ENCODE results near the gene MLH1.
A peak's percentile ranks its signal among the peaks of the same experiment; 100 is the strongest.
"Not testable (repeated sequence)": the region's sequence is repeated elsewhere in the genome, so short reads cannot be mapped to it uniquely, and the experiment has no call there.

Gene MLH1

GRCh38 chr3:36963008-36963407, 30.3 kb upstream of the MLH1 start:
- not testable (repeated sequence) for H3K27me3 Mint-ChIP-seq (ENCODE audit: low read depth); H3K36me3 Mint-ChIP-seq (ENCODE audit: low read depth); DNase-seq (ENCODE audit: low spot score)

GRCh38 chr3:36964331-36964730, 29.0 kb upstream of the MLH1 start:
- Mint-ChIP-seq H3K27ac (no peak overlapping the region), H3K9me3 (no peaks in the 10 kb centered on the region), H3K27me3 (ENCODE audit: low read depth) (no peaks in the 10 kb centered on the region), H3K36me3 (ENCODE audit: low read depth) (no peaks in the 10 kb centered on the region), H3K4me3 (no peak overlapping the region), H3K4me1 (ENCODE audit: low read depth) (peaks cover 9% of the 10 kb centered on the region)
- no peak for DNase-seq (ENCODE audit: low spot score)

More at GRCh38 chr3:36963008-36963407, 30.3 kb upstream of the MLH1 start:
- H3K9me3 Mint-ChIP-seq; H3K4me1 Mint-ChIP-seq (ENCODE audit: low read depth); H3K27ac Mint-ChIP-seq; H3K4me3 Mint-ChIP-seq: not testable (repeated sequence)

- no peak for DNase-seq (ENCODE audit: low spot score)
- H3K27me3 Mint-ChIP-seq (ENCODE audit: low read depth) = no peaks in the 10 kb centered on the region
These were observed 28.5 kb upstream of the MLH1 start for GRCh38 chr3:36964817-36965216.

GRCh38 chr3:36965440-36965839, 27.9 kb upstream of the MLH1 start:
- peaks cover 16% of the 10 kb centered on the region for H3K4me1 Mint-ChIP-seq (ENCODE audit: low read depth)
- peaks cover 1% of the 10 kb centered on the region for H3K36me3 Mint-ChIP-seq (ENCODE audit: low read depth)
- no peaks in the 10 kb centered on the region for H3K9me3 Mint-ChIP-seq
- no peak overlapping the region for H3K4me3 Mint-ChIP-seq
- H3K27ac Mint-ChIP-seq = no peak overlapping the region
- no peaks in the 10 kb centered on the region for H3K27me3 Mint-ChIP-seq (ENCODE audit: low read depth)
- no peak for DNase-seq (ENCODE audit: low spot score)

More at GRCh38 chr3:36964817-36965216, 28.5 kb upstream of the MLH1 start:
- no peak overlapping the region for H3K4me3 Mint-ChIP-seq
- H3K9me3 Mint-ChIP-seq = no peaks in the 10 kb centered on the region
- no peak overlapping the region for H3K27ac Mint-ChIP-seq
- peaks cover under 1% of the 10 kb centered on the region for H3K36me3 Mint-ChIP-seq (ENCODE audit: low read depth)
- peaks cover 13% of the 10 kb centered on the region for H3K4me1 Mint-ChIP-seq (ENCODE audit: low read depth)

- Mint-ChIP-seq H3K4me1 (ENCODE audit: low read depth) (peaks cover 34% of the 10 kb centered on the region), H3K4me3 (no peak overlapping the region), H3K27ac (peak overlapping the region; percentile 84), H3K27me3 (ENCODE audit: low read depth) (no peaks in the 10 kb centered on the region), H3K36me3 (ENCODE audit: low read depth) (peaks cover 11% of the 10 kb centered on the region), H3K9me3 (no peaks in the 10 kb centered on the region)
- no peak for DNase-seq (ENCODE audit: low spot score)
These were observed 24.2 kb upstream of the MLH1 start for GRCh38 chr3:36969085-36969484.

GRCh38 chr3:36969540-36970432, 23.5 kb upstream of the MLH1 start:
- Mint-ChIP-seq H3K36me3 (ENCODE audit: low read depth) (peaks cover 11% of the 10 kb centered on the region), H3K4me1 (ENCODE audit: low read depth) (peaks cover 35% of the 10 kb centered on the region), H3K9me3 (no peaks in the 10 kb centered on the region), H3K4me3 (peak overlapping the region; percentile 55), H3K27ac (peak overlapping the region; percentile 84), H3K27me3 (ENCODE audit: low read depth) (no peaks in the 10 kb centered on the region)
- peak; percentile 73 for DNase-seq (ENCODE audit: low spot score)

GRCh38 chr3:36972163-36972562, 21.2 kb upstream of the MLH1 start:
- H3K36me3 Mint-ChIP-seq (ENCODE audit: low read depth) = peaks cover 19% of the 10 kb centered on the region
- H3K9me3 Mint-ChIP-seq = no peaks in the 10 kb centered on the region
- no peaks in the 10 kb centered on the region for H3K27me3 Mint-ChIP-seq (ENCODE audit: low read depth)
- H3K4me3 Mint-ChIP-seq = no peak overlapping the region
- no peak overlapping the region for H3K27ac Mint-ChIP-seq
- peaks cover 32% of the 10 kb centered on the region for H3K4me1 Mint-ChIP-seq (ENCODE audit: low read depth)
- DNase-seq (ENCODE audit: low spot score) = no peak

GRCh38 chr3:36973139-36973538, 20.2 kb upstream of the MLH1 start:
- no peak for DNase-seq (ENCODE audit: low spot score)
- no peaks in the 10 kb centered on the region for H3K27me3 Mint-ChIP-seq (ENCODE audit: low read depth)
- no peak overlapping the region for H3K4me3 Mint-ChIP-seq
- H3K27ac Mint-ChIP-seq = no peak overlapping the region
- H3K36me3 Mint-ChIP-seq (ENCODE audit: low read depth) = peaks cover 22% of the 10 kb centered on the region
- peaks cover 32% of the 10 kb centered on the region for H3K4me1 Mint-ChIP-seq (ENCODE audit: low read depth)
- no peaks in the 10 kb centered on the region for H3K9me3 Mint-ChIP-seq

- Mint-ChIP-seq H3K36me3 (ENCODE audit: low read depth) (peaks cover 70% of the 10 kb centered on the region), H3K9me3 (peaks cover 33% of the 10 kb centered on the region), H3K4me3 (no peak overlapping the region), H3K4me1 (ENCODE audit: low read depth) (no peaks in the 10 kb centered on the region), H3K27me3 (ENCODE audit: low read depth) (no peaks in the 10 kb centered on the region), H3K27ac (no peak overlapping the region)
- no peak for DNase-seq (ENCODE audit: low spot score)
These were observed 12.3 kb upstream of the MLH1 start for GRCh38 chr3:36981006-36981405.

- Mint-ChIP-seq H3K4me3 (peak overlapping the region; percentile 30), H3K27ac (peak overlapping the region; percentile 15), H3K27me3 (ENCODE audit: low read depth) (no peaks in the 10 kb centered on the region), H3K9me3 (no peaks in the 10 kb centered on the region), H3K36me3 (ENCODE audit: low read depth) (peaks cover 69% of the 10 kb centered on the region), H3K4me1 (ENCODE audit: low read depth) (peaks cover 31% of the 10 kb centered on the region)
- DNase-seq (ENCODE audit: low spot score) = no peak
These were observed 5.0 kb upstream of the MLH1 start for GRCh38 chr3:36988356-36988755.

- H3K4me1 Mint-ChIP-seq (ENCODE audit: low read depth) = peaks cover 31% of the 10 kb centered on the region
- DNase-seq (ENCODE audit: low spot score) = no peak
- H3K36me3 Mint-ChIP-seq (ENCODE audit: low read depth) = peaks cover 62% of the 10 kb centered on the region
- H3K27me3 Mint-ChIP-seq (ENCODE audit: low read depth) = no peaks in the 10 kb centered on the region
- no peak overlapping the region for H3K4me3 Mint-ChIP-seq
- no peaks in the 10 kb centered on the region for H3K9me3 Mint-ChIP-seq
- H3K27ac Mint-ChIP-seq = peak overlapping the region; percentile 56
These were observed 4.3 kb upstream of the MLH1 start for GRCh38 chr3:36989005-36989404.

- no peak overlapping the region for H3K27ac Mint-ChIP-seq
- H3K9me3 Mint-ChIP-seq = no peaks in the 10 kb centered on the region
- DNase-seq (ENCODE audit: low spot score) = no peak
- H3K4me3 Mint-ChIP-seq = no peak overlapping the region
- no peaks in the 10 kb centered on the region for H3K27me3 Mint-ChIP-seq (ENCODE audit: low read depth)
- H3K4me1 Mint-ChIP-seq (ENCODE audit: low read depth) = peaks cover 35% of the 10 kb centered on the region
- H3K36me3 Mint-ChIP-seq (ENCODE audit: low read depth) = peaks cover 59% of the 10 kb centered on the region
These were observed 3.8 kb upstream of the MLH1 start for GRCh38 chr3:36989568-36989967.

GRCh38 chr3:36991147-36991546, 2.2 kb upstream of the MLH1 start:
- DNase-seq (ENCODE audit: low spot score) = peak; percentile 33
- Mint-ChIP-seq H3K4me3 (no peak overlapping the region), H3K36me3 (ENCODE audit: low read depth) (peaks cover 44% of the 10 kb centered on the region)

GRCh38 chr3:36991923-36992805, 1.2 kb upstream of the MLH1 start:
- Mint-ChIP-seq H3K4me3 (no peak overlapping the region), H3K9me3 (no peaks in the 10 kb centered on the region), H3K27me3 (ENCODE audit: low read depth) (no peaks in the 10 kb centered on the region), H3K4me1 (ENCODE audit: low read depth) (peaks cover 43% of the 10 kb centered on the region), H3K36me3 (ENCODE audit: low read depth) (peaks cover 50% of the 10 kb centered on the region), H3K27ac (no peak overlapping the region)
- DNase-seq (ENCODE audit: low spot score) = no peak

More at GRCh38 chr3:36991147-36991546, 2.2 kb upstream of the MLH1 start:
- Mint-ChIP-seq H3K27ac (no peak overlapping the region), H3K4me1 (ENCODE audit: low read depth) (peaks cover 35% of the 10 kb centered on the region), H3K27me3 (ENCODE audit: low read depth) (no peaks in the 10 kb centered on the region), H3K9me3 (no peaks in the 10 kb centered on the region)

Measured in T-helper 2 cell treated with Interferon-gamma antibody and Interleukin-4, amounts not matched to agents 5 μg/mL and 100 μg/mL, for 36 hours (primary cell).